GM12892 (cell line): ENCODE results near the gene APOB.

Experiments used
- DNase-seq: peaks from one replicate; pipeline ENCODE4 v3.0.0; 2011; ENCODE audit not compliant: insufficient read length
- FAIRE-seq: peaks from 2 replicates; lab custom pipeline; 2011; peaks lifted over from hg19 to GRCh38; lab: Jason Lieb, UNC
- POLR2A ChIP-seq: IDR thresholded peaks from 2 replicates; pipeline ENCODE4 v1.6.1; 2011; ENCODE audit warnings: low read depth, low read length, control low read depth
- POLR2AphosphoS5 ChIP-seq: IDR thresholded peaks from 2 replicates; pipeline ENCODE4 v1.6.1; 2011; ENCODE audit warnings: low read depth, low read length, control low read depth
- TAF1 ChIP-seq: IDR thresholded peaks from 2 replicates; pipeline ENCODE4 v1.6.1; 2011; ENCODE audit warnings: low read depth, mild to moderate bottlenecking, control low read depth, low read length, borderline replicate concordance

APOB gene

GRCh38 chr2:21020031-21020667, 23.7 kb downstream of the APOB start:
- DNase-seq (no peak), FAIRE-seq (no peak)
- TF ChIP-seq POLR2AphosphoS5 = no peak
- TF ChIP-seq POLR2A = no peak
- no peak for TF ChIP-seq TAF1

GRCh38 chr2:21019678-21020021, 24.2 kb downstream of the APOB start:
- TF ChIP-seq POLR2A = no peak
- no peak for TF ChIP-seq POLR2AphosphoS5
- no peak for TF ChIP-seq TAF1
- DNase-seq = no peak
- no peak for FAIRE-seq

DNA sequence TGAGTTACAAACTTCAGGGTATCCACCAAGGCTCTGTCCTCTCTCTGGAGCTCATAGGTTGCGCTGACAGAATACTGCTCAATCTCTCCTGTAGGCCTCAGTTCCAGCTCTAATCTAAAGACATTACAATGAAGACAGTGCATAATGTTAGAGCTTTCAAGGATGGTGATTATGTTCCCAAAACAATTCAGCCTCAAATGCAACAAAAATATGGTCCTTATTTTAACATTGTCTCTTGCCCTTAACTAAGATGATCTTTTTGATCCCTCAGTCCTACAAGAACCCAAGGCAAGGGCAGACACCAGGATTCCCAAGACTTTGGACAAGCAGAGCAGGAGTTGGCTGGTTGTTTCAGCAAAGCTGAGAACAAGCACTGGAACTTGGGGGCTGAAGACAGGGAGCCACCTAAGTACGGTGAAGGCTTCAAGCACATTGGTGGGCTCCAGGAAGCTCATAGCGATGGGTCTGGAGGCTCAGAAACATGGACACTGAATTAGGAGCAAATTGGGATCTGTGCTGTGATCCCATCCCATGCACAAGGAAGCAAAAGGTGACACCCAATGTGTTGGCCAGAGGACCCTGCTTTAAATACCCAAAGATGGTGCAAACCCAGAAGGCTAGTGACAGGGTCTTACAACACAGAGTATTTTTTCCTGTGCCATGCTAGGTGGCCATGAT, 24.7 kb downstream of the APOB start:
- no peak for FAIRE-seq
- DNase-seq = no peak
- no peak for TF ChIP-seq TAF1
- TF ChIP-seq POLR2AphosphoS5 = no peak
- TF ChIP-seq POLR2A = no peak

DNA sequence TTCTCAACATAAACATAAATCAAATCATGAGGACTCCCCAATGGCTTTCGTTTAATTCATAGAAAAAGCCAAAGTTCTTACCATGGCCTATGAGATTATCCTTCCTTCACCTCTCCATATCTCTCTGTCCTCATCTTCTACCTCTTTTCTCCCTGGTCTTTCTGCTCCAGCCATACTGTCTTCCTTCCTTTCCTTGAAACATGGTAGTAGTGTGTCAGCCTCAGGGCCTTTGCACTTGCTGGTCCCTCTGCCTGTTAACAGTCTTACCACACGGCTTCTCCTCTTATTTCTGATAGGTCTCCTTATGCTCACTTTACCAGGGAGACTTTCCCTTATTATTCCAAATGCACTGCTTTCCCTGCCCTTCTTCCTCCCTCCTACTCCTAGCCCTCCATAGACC, 25.6 kb downstream of the APOB start:
- TF ChIP-seq TAF1 (no peak), POLR2A (no peak), POLR2AphosphoS5 (no peak)
- DNase-seq (no peak), FAIRE-seq (no peak)

GRCh38 chr2:21017748-21018276, 26.1 kb downstream of the APOB start:
- no peak for FAIRE-seq
- DNase-seq = no peak
- TF ChIP-seq POLR2AphosphoS5 = no peak
- no peak for TF ChIP-seq TAF1
- no peak for TF ChIP-seq POLR2A

DNA sequence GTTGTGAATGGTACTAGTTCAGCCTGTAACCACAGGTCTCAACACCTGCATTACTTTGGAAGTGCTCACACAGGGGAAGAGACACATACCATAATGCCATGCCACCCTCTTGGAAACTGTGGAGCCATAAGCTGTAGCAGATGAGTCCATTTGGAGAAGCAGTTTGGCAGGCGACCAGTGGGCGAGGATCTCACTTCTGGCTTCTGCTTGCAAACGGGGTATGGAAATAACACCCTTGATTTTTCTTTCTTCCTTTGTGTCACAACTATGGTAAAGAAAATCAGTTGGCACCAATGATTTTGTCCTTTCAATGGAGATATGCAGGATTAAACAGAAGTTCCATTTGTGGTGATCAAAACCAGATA, 28.6 kb downstream of the APOB start:
- TF ChIP-seq TAF1 (no peak), POLR2AphosphoS5 (no peak), POLR2A (no peak)
- DNase-seq = no peak
- no peak for FAIRE-seq

GRCh38 chr2:21014364-21015280, 29.3 kb downstream of the APOB start:
- DNase-seq (no peak), FAIRE-seq (no peak)
- no peak for TF ChIP-seq TAF1
- no peak for TF ChIP-seq POLR2A
- no peak for TF ChIP-seq POLR2AphosphoS5

- FAIRE-seq (no peak), DNase-seq (no peak)
- TF ChIP-seq POLR2A (no peak), POLR2AphosphoS5 (no peak), TAF1 (no peak)
These were observed 30.6 kb downstream of the APOB start for GRCh38 chr2:21013043-21013816.

- TF ChIP-seq POLR2AphosphoS5 (no peak), POLR2A (no peak), TAF1 (no peak)
- FAIRE-seq (no peak), DNase-seq (no peak)
These were observed 31.3 kb downstream of the APOB start for GRCh38 chr2:21012557-21012937.

- TF ChIP-seq POLR2AphosphoS5 = no peak
- no peak for TF ChIP-seq POLR2A
- TF ChIP-seq TAF1 = no peak
- no peak for FAIRE-seq
- DNase-seq = no peak
These were observed 31.9 kb downstream of the APOB start for GRCh38 chr2:21011876-21012556.

- DNase-seq (no peak), FAIRE-seq (no peak)
- no peak for TF ChIP-seq POLR2A
- TF ChIP-seq POLR2AphosphoS5 = no peak
- TF ChIP-seq TAF1 = no peak
These were observed 32.4 kb downstream of the APOB start for GRCh38 chr2:21011453-21011852.
